HCEC 1CT (cell line): ENCODE measurements around the gene SSTR5.
"Not testable (repeated sequence)": the region's sequence is repeated elsewhere in the genome, so short reads cannot be mapped to it uniquely, and the experiment has no call there.

ENCODE experiments used
- DNase-seq: peaks from one replicate; pipeline ENCODE4 v3.0.0-alpha.2; 2017

SSTR5 gene

GRCh38 chr16:1076801-1077576, 4.4 kb downstream of the SSTR5 start:
- no peak for DNase-seq

GRCh38 chr16:1077877-1078578, 5.5 kb downstream of the SSTR5 start:
- DNase-seq = no peak

- DNase-seq = no peak
Observed at GRCh38 chr16:1078579-1079021, 6.1 kb downstream of the SSTR5 start.

GRCh38 chr16:1079341-1079740, 6.8 kb downstream of the SSTR5 start:
- DNase-seq = no peak

GRCh38 chr16:1079786-1080525, 7.4 kb downstream of the SSTR5 start:
- no peak for DNase-seq

GRCh38 chr16:1080801-1081733, 8.5 kb downstream of the SSTR5 start:
- no peak for DNase-seq

- no peak for DNase-seq
Observed at GRCh38 chr16:1081734-1082265, 9.3 kb downstream of the SSTR5 start.

GRCh38 chr16:1082266-1082951, 9.9 kb downstream of the SSTR5 start:
- DNase-seq = peak; percentile 20

- DNase-seq = no peak
Observed at GRCh38 chr16:1082952-1083675, 10.6 kb downstream of the SSTR5 start.

- DNase-seq = no peak
Observed at GRCh38 chr16:1084971-1085370, 12.4 kb downstream of the SSTR5 start.

- not testable (repeated sequence) for DNase-seq
Observed at GRCh38 chr16:1086443-1086842, 13.9 kb downstream of the SSTR5 start.

- no peak for DNase-seq
Observed at GRCh38 chr16:1088295-1089170, 16.0 kb downstream of the SSTR5 start.

- DNase-seq = no peak
Observed at GRCh38 chr16:1089439-1089821, 16.9 kb downstream of the SSTR5 start.

- no peak for DNase-seq
Observed at GRCh38 chr16:1089822-1090619, 17.5 kb downstream of the SSTR5 start.

- no peak for DNase-seq
Observed at GRCh38 chr16:1090620-1091587, 18.4 kb downstream of the SSTR5 start.

- no peak for DNase-seq
Observed at GRCh38 chr16:1091992-1092552, 19.5 kb downstream of the SSTR5 start.

GRCh38 chr16:1092685-1093283, 20.2 kb downstream of the SSTR5 start:
- DNase-seq = not testable (repeated sequence)
